HG03457 (cell line): ENCODE results near the gene FKBP2.

Source experiments
- ATAC-seq: cut with Tn5 transposase; IDR thresholded peaks from one replicate; pipeline ENCODE4 v1.9.1; 2021; ENCODE audit warnings: moderate number of reproducible peaks; ENCODE audit not compliant: unreplicated experiment

FKBP2 gene

DNA sequence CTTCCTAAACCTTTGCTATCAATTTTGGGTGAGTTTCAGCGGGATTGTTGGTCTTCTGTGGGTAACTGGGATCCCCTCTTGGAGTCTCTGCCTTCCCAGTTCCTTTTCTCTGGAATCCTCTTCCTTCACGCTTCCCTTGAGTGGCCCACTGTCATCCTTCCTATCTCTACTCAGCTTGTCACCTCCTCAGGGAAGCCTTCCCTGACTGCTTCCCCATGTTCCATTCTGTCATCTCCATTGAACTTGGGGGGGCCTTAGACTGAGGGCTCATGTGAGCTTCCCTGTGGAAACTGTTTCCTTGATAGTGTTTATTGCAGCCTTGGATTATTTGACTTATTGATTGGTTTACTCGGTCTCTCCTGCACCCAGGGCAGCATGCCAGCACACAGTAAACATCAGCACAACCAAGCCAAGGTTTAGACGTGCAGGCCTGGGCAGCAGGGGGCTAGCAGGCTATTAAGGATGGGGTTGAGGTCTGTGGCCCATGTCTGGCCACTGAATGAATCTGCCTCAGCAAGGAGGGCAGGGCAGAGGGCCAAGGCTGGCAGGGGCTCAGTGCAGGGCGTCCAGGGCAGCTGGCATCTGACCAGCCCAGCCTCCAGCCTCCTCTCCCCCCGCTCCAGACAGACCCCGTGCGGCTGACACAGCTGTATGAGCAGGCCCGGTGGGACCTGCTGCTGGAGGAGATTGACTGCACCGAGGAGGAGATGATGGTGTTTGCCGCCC is 22.1 kb upstream of the FKBP2 start:
- no peak for ATAC-seq

DNA sequence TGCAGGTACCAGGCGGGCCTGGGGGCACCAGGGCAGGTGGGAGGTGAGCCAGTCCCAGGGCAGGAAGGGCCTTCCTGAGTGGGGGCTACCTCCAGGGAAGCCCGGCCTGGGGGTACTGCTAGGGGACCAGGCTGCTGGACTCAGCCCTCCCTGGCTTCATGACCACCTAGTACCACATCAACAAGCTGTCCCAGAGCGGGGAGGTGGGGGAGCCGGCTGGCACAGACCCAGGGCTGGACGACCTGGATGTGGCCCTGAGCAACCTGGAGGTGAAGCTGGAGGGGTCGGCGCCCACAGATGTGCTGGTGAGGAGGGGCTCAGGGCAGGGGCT is 21.6 kb upstream of the FKBP2 start:
- no peak for ATAC-seq

DNA sequence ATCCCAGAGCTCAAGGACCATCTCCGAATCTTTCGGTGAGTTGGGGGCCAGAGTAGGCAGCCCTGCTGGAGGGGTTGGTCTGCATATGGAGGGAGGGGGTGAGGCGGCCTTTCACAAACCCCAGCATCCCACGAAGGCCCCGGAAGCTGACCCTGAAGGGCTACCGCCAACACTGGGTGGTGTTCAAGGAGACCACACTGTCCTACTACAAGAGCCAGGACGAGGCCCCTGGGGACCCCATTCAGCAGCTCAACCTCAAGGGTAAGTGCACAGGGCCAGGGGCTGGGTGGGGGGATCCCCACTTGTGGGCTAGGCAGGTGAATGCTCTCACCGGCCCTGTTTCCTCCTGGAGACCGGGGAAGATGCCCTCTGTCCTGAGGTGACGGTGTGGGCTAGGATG is 21.1 kb upstream of the FKBP2 start:
- no peak for ATAC-seq

DNA sequence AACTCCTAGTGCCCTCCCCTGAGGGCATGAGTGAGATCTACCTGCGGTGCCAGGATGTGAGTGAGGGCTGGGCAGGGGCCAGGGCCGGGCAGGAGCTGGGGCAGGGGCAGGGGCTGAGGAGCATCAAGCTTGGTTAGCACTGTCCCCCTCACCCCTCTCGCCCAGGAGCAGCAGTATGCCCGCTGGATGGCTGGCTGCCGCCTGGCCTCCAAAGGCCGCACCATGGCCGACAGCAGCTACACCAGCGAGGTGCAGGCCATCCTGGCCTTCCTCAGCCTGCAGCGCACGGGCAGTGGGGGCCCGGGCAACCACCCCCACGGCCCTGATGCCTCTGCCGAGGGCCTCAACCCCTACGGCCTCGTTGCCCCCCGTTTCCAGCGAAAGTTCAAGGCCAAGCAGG is 20.6 kb upstream of the FKBP2 start:
- ATAC-seq = no peak

DNA sequence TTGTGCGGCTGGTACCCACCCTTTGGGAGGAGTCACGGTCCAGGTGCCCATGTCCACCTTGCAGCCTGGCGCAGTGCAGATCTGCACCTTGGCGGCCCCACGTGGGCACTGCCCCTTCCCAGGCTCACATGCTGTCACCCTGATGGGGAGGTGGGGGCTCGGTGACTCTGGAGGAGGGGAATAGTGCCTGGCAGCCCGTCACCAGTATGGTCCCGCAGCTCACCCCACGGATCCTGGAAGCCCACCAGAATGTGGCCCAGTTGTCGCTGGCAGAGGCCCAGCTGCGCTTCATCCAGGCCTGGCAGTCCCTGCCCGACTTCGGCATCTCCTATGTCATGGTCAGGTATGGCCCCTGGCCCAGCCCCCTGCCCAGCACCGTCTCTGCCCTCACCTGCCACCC is 20.1 kb upstream of the FKBP2 start:
- no peak for ATAC-seq

DNA sequence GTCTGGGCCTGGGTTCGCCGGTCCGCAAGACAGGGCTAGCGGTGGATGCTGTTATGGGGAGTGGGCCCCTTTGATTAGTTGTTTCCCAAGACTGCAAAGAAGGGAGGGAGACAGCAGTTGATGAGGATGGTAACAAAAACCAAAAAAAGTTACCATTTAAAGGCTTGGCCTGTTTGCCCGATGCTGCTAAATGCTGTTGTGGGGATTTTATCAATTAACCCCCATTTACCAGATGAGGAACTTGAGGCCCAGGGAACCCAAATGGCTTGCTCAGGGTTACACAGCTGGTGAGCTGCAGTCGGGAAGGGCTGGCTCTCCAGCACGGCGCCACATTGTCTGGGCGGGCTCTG is 18.3 kb upstream of the FKBP2 start:
- ATAC-seq = no peak

DNA sequence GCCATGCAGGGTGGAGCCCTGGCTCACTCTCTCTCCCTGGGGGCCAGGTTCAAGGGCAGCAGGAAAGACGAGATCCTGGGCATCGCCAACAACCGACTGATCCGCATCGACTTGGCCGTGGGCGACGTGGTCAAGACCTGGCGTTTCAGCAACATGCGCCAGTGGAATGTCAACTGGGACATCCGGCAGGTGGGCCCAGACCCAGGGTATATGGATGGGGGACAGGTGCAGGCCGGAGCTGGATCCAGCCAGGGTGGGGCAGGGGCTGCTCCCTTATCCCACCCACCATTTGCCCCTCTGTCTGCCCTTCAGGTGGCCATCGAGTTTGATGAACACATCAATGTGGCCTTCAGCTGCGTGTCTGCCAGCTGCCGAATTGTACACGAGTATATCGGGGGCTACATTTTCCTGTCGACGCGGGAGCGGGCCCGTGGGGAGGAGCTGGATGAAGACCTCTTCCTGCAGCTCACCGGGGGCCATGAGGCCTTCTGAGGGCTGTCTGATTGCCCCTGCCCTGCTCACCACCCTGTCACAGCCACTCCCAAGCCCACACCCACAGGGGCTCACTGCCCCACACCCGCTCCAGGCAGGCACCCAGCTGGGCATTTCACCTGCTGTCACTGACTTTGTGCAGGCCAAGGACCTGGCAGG is 17.8 kb upstream of the FKBP2 start:
- no peak for ATAC-seq

DNA sequence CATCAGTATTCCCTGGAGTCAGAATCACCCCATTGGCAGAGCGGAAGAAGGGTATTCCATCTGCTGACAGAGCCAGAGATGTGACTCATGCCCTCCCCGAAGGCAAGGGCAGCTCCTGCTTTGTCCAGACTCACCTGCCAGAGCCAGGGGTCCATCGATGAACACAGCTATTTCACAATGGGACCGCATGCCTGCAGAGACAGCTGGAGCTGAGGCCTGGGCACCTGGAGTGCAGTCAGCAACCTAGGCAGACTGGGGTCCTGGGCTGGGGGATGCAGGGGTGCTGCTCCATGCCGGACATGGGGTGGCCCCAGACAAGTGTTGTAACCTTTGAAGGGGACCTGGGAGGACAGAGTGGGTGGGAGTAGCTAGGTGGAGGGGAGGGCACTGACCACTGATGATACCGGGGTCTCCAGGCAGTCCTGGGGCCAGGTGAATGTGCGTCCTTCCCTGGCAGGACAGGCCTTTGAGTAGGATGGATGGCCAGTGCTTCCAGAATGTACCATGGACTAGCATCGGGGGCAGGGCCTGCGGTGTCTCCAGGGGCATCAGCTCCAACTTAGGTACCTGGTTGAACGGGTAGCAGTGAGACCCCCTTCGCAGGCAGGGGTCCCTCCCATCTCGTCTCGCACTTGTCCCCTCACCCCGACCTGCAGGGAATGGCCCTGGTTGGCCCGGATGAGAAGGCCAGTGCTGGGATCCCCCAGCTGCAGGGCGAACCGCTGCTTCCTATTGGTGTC is 16.6 kb upstream of the FKBP2 start:
- ATAC-seq = no peak

DNA sequence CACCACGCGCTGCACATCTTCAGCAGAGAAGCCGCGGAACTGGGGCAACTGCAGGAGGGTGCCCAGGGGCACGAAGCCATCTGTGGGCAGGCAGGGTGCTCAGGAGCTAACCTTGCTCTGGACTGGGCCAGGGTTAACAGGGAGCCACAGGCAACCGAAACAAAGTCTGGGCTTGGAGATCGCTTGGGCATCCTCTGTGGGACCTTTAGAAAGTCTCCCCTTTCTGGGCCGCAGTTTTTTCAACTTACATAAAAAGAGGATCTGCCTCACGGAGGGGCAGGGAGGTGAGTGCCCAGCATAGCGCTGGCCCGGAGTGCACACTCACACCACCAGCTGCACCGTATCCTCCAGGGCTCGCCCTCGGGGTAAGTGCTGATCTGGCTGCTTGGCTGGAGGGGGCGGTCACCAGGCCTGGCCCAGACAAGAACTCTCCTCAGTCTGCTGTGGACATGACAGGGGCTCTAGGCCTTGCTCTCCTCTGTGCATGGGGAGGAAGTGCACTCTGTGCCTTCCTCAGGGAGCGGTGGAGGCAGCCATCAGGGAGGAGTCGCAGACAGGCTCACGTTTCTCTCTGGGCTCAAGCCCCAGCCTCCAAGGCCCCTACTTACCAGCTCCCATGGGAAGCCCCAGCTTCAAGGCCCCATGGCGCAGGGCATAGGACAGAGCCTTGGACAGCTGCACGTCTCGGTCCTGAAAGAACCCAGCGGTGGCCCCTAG is 15.8 kb upstream of the FKBP2 start:
- ATAC-seq = no peak

DNA sequence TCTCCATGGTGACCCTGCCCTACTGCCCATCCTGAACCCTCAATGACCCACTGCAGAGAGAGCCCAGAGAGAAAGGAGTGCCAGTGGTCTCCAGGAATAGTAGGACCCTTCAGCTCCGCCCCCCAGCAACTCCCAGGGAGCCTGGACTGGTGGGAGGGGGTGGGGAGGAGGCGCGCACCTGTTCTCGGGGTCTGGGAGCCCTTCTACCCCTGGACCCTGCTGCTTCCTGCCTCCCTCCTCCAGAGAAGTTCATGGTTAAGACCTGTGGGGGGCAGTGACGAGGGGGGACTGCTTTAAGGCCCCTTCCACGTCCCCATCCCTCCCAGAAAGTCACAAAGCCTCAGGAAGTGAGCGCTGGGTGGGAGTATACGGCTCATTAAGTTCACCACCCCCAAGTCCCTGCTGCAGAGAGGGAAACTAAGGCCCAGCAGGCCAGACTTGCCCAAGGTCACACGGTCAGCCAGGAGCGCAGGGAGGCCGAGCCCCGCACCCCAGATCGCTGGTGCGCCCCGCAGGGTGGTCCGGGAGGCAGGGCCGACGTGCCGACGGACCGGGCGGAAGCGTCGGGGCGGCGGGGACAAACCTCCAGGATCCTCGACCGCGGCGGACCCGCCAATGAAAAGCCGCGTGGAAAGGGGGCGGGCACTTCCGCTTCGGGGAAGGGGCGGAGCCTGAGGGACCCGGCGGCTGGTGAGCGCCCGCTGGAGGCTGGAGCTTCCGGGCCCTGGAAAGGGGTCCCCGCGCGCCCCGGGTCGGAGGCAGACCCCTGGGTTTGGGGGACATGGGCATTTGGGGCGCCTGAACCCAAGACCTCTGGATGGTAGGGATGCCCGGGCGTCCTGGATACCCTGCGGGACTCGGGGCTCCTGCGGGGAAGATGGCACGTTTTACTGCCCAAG is 15.0 kb upstream of the FKBP2 start, which contains the start of the genes NUDT22 and TRPT1:
Gene NUDT22 (plus strand): TSS at position 667 of the 899 bp plus-strand sequence. CDS start 379 bp downstream, outside the sequence.
Gene TRPT1 (minus strand): TSS at position 579 of the 899 bp plus-strand sequence. CDS start 326 bp downstream, at position 253.
- ATAC-seq = no peak

DNA sequence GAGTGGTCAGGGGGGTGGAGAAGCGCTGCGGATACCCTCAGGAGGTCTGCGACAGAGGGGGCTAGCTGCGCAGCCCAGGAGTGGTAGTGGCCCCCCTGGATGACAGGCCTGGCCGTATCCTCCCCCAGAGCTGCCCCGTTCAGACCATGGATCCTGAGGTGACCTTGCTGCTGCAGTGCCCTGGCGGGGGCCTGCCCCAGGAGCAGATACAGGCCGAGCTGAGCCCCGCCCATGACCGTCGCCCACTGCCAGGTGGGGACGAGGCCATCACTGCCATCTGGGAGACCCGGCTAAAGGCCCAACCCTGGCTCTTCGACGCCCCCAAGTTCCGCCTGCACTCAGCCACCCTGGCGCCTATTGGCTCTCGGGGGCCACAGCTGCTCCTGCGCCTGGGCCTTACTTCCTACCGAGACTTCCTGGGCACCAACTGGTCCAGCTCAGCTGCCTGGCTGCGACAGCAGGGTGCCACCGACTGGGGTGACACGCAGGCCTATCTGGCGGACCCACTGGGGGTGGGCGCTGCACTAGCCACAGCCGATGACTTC is 14.3 kb upstream of the FKBP2 start:
- no peak for ATAC-seq

DNA sequence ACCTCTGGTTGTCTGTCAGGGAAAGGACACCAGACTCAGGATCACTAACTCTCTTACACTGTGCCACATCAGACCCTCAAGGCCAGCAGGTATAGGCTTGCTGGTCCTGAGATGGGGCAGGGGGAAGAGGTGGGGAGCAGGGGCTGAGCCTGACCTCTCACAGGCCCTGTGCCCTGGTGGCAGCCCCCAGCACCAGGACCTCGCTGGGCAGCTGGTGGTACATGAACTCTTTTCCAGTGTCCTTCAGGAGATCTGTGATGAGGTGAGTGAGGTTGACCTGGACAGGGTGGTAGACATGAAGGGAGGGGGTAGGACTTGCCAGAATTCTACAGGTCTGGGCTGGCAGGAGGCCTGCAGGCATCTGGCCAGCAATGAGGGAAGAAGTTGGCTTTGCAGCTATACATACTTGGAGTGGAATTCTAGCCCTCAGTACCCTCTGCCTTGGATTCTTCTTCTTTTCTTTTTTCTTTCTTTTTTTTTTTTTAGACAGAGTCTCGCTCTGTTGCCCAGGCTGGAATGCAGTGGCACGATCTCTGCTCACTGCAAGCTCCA is 13.4 kb upstream of the FKBP2 start:
- ATAC-seq = no peak

DNA sequence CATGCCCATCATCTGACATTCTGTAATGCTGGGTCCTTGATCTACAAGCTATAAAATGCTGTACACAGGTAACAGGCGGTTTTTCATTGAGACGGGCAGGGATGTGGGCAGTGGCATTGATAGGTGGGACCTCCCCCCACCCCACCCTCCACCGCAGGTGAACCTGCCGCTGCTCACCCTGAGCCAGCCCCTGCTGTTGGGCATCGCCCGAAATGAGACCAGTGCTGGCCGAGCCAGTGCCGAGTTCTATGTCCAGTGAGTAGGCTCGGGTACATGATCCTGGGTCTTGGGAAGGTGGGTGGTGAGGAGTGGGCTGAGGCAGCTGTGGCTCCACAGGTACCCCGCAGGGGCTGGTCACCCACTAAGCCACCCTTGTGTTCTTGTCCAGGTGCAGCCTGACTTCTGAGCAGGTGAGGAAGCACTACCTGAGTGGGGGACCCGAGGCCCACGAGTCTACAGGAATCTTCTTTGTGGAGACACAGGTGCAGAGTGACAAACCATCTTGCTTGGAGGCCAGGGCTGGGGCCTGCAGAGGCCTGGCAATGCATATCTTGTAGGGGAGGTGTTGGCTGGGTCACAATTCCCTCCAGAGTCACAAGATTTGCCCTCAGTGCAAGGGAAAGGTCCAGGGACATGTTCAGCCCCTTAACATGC is 11.7 kb upstream of the FKBP2 start:
- ATAC-seq = no peak

DNA sequence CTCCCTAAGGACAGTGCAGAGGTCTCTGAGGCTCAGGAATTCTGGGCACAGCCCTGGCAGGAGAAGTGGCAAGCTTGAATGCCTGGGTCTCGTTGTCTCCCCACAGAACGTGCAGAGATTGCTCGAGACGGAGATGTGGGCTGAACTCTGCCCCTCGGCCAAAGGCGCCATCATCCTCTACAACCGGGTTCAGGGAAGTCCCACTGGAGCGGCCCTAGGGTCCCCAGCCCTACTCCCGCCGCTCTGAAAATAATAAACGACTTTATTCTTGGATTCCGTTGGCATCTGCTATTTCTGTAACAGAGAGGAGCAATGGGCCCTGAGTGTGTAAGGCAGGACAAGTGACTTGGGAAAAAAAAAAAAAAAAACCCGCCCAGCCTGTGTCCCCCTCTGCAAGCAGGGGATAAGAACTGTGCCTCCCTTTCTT is 11.1 kb upstream of the FKBP2 start:
- no peak for ATAC-seq

DNA sequence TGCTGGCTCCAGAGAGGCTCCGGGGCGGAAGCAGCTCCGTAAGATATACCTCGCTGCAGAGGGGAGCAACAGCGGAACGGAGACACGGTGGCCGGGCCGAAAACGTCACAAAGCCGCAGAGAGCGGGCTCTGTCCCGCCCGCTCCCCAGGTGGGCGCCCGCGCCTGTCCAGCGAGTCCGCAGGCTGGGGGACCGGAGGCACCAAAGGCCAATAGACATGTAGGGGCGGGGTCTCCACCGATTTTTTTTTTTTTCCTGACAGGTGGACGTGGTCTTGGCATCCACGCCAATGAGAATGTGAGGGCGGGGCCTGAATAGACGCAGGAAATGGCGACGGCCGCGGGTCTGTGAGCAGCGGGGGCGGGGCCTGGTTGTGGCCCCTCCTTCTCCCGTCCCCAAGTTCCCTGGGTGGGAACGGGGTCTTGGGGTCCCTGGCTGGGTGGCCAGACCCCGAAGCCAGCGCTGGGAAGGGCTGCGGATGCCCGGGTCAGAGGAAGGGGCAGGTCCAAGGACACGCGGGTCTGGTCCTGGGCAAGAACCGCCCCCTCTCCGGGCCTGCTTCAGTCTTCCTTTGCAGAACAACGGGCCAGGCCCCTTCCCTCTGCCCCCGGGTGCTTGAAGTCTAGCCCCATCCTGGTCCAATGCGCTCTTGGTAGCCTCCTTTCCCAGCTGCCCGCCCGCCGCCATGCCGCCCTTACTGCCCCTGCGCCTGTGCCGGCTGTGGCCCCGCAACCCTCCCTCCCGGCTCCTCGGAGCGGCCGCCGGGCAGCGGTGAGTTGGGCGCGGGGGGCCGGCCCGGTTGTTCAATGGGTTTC is 10.5 kb upstream of the FKBP2 start, which contains the start of gene DNAJC4:
Gene DNAJC4 (plus strand): TSS at position 378 of the 814 bp plus-strand sequence. CDS start 307 bp downstream, at position 685.
- peak; percentile 39 for ATAC-seq

DNA sequence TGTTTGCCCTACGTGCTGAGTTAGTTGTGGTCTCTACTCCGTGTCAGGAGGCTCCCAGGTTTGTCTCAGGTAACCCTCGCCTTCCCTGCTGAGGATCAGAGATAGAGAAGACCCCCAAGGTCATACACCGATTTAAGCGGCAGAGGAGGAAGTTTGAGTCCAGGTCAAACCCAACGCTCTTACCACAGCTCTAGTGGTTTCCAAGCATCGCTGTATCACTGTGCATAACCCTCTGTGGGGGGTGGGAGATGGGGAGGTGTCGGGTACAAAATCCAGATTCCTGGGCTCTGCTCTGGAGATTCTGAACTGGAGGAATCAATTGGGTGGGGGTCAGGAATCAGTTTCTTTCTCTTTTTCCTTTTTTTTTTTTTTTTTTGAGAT is 9.9 kb upstream of the FKBP2 start:
- no peak for ATAC-seq

DNA sequence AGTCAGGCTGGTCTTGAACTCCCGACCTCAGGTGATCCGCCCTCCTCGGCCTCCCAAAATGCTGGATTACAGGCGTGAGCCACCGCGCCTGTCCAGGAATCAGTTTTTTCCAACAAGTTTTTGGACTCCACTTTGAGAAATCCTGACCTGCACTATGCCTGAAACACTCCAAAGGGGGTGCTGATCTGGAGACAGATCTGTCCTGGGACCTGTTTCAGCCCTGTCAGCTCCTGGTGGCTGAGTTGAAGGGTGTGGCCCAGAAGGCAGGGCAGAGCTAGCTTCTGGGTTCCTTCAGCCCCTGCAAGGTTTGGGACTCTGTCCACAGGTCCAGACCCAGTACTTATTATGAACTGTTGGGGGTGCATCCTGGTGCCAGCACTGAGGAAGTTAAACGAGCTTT is 9.3 kb upstream of the FKBP2 start:
- ATAC-seq = no peak
